ENCODE measurements around the gene CCDC92B.

GRCh38 chr17:2704031-2704889 is 45.2 kb downstream of the CCDC92B start:
- no peak for TF ChIP-seq CBX1 (IDR thresholded peaks at IDR 0.05; ENCODE audit: low read depth)
- TF ChIP-seq MEF2A (IDR thresholded peaks at IDR 0.05; ENCODE audit: control insufficient read depth, low read depth, low read length) = no peak
- no peak for TF ChIP-seq RBBP5 (IDR thresholded peaks at IDR 0.05; ENCODE audit: borderline replicate concordance, insufficient read depth, low read length, poor library complexity, severe bottlenecking)
- no peak for TF ChIP-seq SMARCC2 (IDR thresholded peaks at IDR 0.05; ENCODE audit: low read depth)
- TF ChIP-seq POLR2A (conservative IDR thresholded peaks at IDR 0.05) = no peak
